Ovary (tissue), 9 donors: Measurements from ENCODE around the gene RHOJ. TPM values are rescaled to one million over a fixed set of nuclear protein-coding genes. Genes with fewer than 3 reads are reported as not detected.

Source experiments
- DNase-seq, 5 donors: peaks; one replicate each; pipeline ENCODE4 v3.0.0-alpha.2; 2019 to 2020
- H3K27ac ChIP-seq, 2 donors: fragments of 200-600 bp; one replicate each; pipeline versions ENCODE4 v1.5.1 to v1.8.0; 2019 to 2022
- H3K27me3 ChIP-seq: fragments of 200-600 bp; one replicate; pipeline ENCODE4 v1.8.0; 2022
- H3K36me3 ChIP-seq: fragments of 200-600 bp; sonication (generic); one replicate; pipeline ENCODE4 v1.5.1; 2019
- H3K4me1 ChIP-seq: one replicate; pipeline ENCODE4 v1.8.1; 2013; ENCODE audit warnings: mild to moderate bottlenecking, moderate library complexity; ENCODE audit not compliant: insufficient read depth
- H3K4me3 ChIP-seq: fragments of 200-600 bp; sonication (generic); one replicate; pipeline ENCODE4 v1.5.1; 2017
- H3K9me3 ChIP-seq, 2 donors: fragments of 200-600 bp in 1 of 2; sonication (generic) in 1 of 2; one replicate each; pipeline versions ENCODE4 v1.5.1 to v1.8.1; 2013 to 2019; ENCODE audit warnings: mild to moderate bottlenecking in 1 of 2, moderate library complexity in 1 of 2
- EP300 ChIP-seq: sonication (generic); formaldehyde crosslinking; IDR thresholded peaks from one replicate; pipeline ENCODE4 v1.6.1; 2017; ENCODE audit warnings: antibody characterized with exemption
- POLR2A ChIP-seq: fragments of 450-650 bp; IDR thresholded peaks from one replicate; pipeline ENCODE4 v1.6.1; 2017; ENCODE audit warnings: antibody characterized with exemption, mild to moderate bottlenecking, moderate library complexity
- WGBS, 3 donors: extraction: QIAGEN DNeasy Blood & Tissue Kit in 1 of 3; methylation state at CpG; one replicate each; pipeline versions ENCODE4 v1.1.5 to v1.1.7; 2013 to 2017; 5-methylcytosine and 5-hydroxymethylcytosine counted together
- intact Hi-C, 4 donors: fragments of 100-400 bp; cut with DNase I; formaldehyde crosslinking; loops; one replicate each; pipeline versions ENCODE4 v1.11.0 to v1.15.1; 2022 to 2023
- polyA plus RNA-seq, 2 donors: library from polyadenylated mRNA; stranded (reverse); fragments of 200-250 nt in 1 of 2; fragments of 350-450 nt in 1 of 2; fragmentation: Illumina TruSeq in 1 of 2; extraction: RNeasy Lipid Tissue Mini Kit (QIAGEN cat#74804) in 1 of 2; gene quantifications; one replicate each; pipeline ENCODE4 v1.2.3, GENCODE V29; 2013 to 2014
- total RNA-seq, 7 donors: library from RNA; depleted of rRNA in 2 of 7; stranded (reverse); fragments of >200 nt in 2 of 7; fragmentation: NEBNext Ultra II Directional in 3 of 7; extraction: Animal tissue kit (Norgen Biotek cat#: 25700) in 3 of 7; gene quantifications; one replicate each; pipeline versions ENCODE4 v1.1.0 to v1.2.4, GENCODE V29; 2016 to 2023
- TF ChIP-seq, protein P1 (sequence below), 3 donors: fragments of 450-650 bp in 2 of 3; fragments of 200-600 bp in 1 of 3; IDR thresholded peaks; one replicate each; pipeline versions ENCODE4 v1.5.1 to v1.8.0; 2016 to 2022; ENCODE audit warnings: antibody characterized with exemption in 3 of 3, mild to moderate bottlenecking in 1 of 3
- donor health status: DM: no; HTN: no; CAD: no; lungs with moderate emphysema.
- donor health status: DM: no; HTN: no; CAD: no.
- donor health status: Bipolar disorder and iron deficiency.
- donor health status: DM: yes; HTN: yes; CAD: no.
- donor health status: DM: no; HTN: no; CAD: no.
- donor health status: DM: yes; HTN: yes; CAD: no.

RHOJ gene
- total and polyA plus RNA-seq, 9 donors, result 4.9 to 32.9 (median 16.1) TPM

DNA sequence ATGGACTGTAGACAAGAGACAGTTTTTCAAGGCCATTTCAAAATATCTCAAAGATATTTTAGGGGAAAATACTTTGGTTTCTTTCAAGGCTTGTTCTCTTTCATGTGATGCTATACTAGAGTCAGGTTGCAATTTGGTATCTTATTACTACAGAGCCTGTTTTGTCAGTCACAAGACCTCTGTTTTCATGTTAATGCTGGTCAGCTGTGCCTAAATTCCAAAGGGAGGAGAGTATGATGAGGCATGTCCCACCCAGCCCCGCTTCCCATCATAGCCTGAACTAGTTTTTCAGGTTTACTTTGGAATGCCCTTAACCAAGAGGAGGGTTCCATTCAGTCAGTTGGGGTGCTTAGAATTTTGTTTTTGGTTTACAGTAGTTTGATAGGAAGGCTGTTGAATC is 61.9 kb downstream of the RHOJ start:
- intact Hi-C loops, result no loop called here
- no peak overlapping the region for H3K4me3 ChIP-seq
- H3K4me1 ChIP-seq, result peaks cover 1% of the 10 kb centered on the region
- no peaks in the 10 kb centered on the region for H3K27me3 ChIP-seq
- no peak for DNase-seq
- H3K36me3 ChIP-seq, result no peaks in the 10 kb centered on the region
- H3K27ac ChIP-seq, result no peak overlapping the region
- TF ChIP-seq, protein P1, sequence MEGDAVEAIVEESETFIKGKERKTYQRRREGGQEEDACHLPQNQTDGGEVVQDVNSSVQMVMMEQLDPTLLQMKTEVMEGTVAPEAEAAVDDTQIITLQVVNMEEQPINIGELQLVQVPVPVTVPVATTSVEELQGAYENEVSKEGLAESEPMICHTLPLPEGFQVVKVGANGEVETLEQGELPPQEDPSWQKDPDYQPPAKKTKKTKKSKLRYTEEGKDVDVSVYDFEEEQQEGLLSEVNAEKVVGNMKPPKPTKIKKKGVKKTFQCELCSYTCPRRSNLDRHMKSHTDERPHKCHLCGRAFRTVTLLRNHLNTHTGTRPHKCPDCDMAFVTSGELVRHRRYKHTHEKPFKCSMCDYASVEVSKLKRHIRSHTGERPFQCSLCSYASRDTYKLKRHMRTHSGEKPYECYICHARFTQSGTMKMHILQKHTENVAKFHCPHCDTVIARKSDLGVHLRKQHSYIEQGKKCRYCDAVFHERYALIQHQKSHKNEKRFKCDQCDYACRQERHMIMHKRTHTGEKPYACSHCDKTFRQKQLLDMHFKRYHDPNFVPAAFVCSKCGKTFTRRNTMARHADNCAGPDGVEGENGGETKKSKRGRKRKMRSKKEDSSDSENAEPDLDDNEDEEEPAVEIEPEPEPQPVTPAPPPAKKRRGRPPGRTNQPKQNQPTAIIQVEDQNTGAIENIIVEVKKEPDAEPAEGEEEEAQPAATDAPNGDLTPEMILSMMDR (IDR thresholded peaks at IDR 0.05), result no peak
- TF ChIP-seq EP300, result no peak
- TF ChIP-seq POLR2A, result no peak
- WGBS, 3 donors, result 69 to 85% (median 75%) methylated on average over 1 of the region's 1 CpG
- no peaks in the 10 kb centered on the region for H3K9me3 ChIP-seq

DNA sequence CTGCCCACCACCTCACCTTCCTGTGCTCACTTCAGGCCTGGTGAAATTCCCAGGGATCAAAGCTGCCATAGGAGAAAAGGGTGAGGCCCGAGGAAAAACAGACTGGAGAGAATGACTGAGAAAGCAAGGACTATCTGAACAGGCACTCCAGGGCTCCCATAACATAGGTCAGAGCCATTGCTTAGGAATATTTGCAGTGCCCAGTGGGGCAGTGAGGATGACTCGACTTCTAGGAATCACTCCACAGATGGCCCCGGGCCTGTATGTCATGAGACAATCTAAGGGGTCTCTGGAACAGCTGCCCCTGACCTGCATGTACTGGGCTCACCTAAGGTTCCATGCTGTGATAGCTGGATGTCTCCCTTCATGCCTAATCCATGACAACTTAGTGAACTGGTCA is 62.9 kb downstream of the RHOJ start:
- Histone ChIP-seq H3K4me3 (no peak overlapping the region), H3K4me1 (peaks cover 1% of the 10 kb centered on the region), H3K27ac (no peak overlapping the region), H3K9me3 (no peaks in the 10 kb centered on the region), H3K36me3 (no peaks in the 10 kb centered on the region), H3K27me3 (no peaks in the 10 kb centered on the region)
- WGBS, 3 donors, result 82 to 90% (median 87%) methylated on average over 2 to 3 of the region's 3 CpGs
- TF ChIP-seq, protein P1 (IDR thresholded peaks at IDR 0.05), result no peak
- intact Hi-C loops, result no loop called here
- DNase-seq, result no peak

DNA sequence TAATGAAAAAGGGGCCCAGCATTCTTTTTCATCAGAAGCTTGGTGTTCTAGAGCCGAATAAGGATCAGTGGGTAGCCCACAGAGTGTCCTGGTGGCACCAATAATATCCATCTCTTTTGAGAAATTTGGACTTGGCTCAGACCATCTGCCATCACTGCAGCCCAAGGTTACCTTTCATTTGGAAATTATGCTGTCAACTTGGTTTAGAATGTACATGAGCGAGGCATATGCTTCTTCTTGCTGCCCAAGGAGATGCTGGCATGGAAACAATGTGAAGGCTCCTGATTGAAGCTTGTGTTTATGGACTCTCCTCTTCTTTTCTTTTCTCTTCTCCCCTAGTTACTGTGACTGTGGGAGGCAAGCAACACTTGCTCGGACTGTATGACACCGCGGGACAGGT is 64.5 kb downstream of the RHOJ start:
- peaks cover 3% of the 10 kb centered on the region for H3K4me1 ChIP-seq
- no peaks in the 10 kb centered on the region for H3K27me3 ChIP-seq
- no peak for DNase-seq
- intact Hi-C loops, result no loop called here
- H3K4me3 ChIP-seq, result no peak overlapping the region
- TF ChIP-seq EP300, result no peak
- H3K9me3 ChIP-seq, result no peaks in the 10 kb centered on the region
- WGBS, 3 donors, result 95 to 96% (median 96%) methylated on average over 5 of the region's 5 CpGs
- H3K36me3 ChIP-seq, result no peaks in the 10 kb centered on the region
- H3K27ac ChIP-seq, result no peak overlapping the region

DNA sequence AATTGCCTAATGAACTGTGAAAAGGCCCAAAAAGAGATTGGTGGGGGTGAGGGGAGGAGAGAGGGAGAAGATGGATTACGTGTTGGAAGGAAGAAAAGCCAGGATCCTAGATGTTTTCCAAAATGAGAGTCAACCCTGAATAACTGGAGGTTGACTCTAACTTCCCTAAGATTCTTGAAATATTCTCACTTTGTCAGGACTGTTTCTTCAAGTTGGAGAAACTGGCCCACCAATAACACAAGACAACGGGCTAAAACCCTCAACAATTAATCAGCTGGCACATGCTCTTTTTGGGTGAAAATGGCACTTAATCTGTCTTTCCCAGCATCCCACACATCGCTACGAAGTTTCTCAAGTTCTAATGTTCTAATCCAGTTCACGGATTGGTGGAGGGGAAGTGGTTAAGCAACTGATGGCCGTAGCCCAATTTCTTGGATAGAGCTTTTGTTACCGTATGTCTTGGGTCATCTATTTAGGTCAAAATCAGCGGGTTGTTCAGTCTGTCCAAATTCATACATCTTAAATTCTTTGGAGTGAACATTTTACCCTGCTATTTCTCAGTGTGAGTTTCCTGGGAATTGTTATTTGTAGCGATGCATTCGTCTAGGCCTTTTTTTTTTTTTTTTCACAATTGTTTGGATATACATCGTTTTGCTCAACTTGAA is 65.5 kb downstream of the RHOJ start:
- no peaks in the 10 kb centered on the region for H3K36me3 ChIP-seq
- 86 to 89% (median 89%) methylated on average over 11 of the region's 11 CpGs for WGBS, 3 donors
- intact Hi-C loops, result loop anchor here in 2 of 4 donors (5.0 to 10.0 kb wide), 2 partner anchors 87 to 95 kb away; no protein-coding TSS in a partner anchor

DNA sequence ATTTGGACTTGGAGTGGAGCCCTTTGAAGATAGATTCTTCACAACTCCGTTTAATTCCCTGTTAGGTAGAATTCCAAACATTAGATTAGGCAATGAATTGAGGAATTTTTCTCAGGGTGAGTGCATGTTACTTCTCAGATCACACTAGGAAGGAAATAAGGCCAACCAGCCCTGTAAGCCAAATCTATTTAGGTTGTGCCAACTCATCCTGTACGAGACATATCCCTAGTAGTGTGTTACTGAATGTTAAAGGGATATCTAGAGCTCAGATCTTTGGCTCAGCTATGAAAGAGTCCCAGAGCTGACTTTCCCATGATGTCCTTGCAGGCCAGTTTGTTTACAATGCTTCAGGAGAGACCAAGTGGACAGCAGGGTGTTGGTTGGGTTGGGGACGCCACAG is 68.9 kb downstream of the RHOJ start:
- no peak for DNase-seq
- H3K27me3 ChIP-seq, result no peaks in the 10 kb centered on the region
- no peaks in the 10 kb centered on the region for H3K9me3 ChIP-seq
- no peak for TF ChIP-seq EP300
- no peak for TF ChIP-seq POLR2A
- TF ChIP-seq, protein P1 (IDR thresholded peaks at IDR 0.05), result no peak
- 54 to 64% (median 58%) methylated on average over 3 of the region's 3 CpGs for WGBS, 3 donors
- no peak overlapping the region for H3K4me3 ChIP-seq
- H3K36me3 ChIP-seq, result no peaks in the 10 kb centered on the region
- no peak overlapping the region for H3K27ac ChIP-seq
- intact Hi-C loops, result loop anchor here in 2 of 4 donors (5.0 to 10.0 kb wide), 2 partner anchors 91 to 98 kb away; no protein-coding TSS in a partner anchor
- peaks cover 9% of the 10 kb centered on the region for H3K4me1 ChIP-seq

More for the DNA sequence above, 65.5 kb downstream of the RHOJ start:
- Histone ChIP-seq H3K4me1 (peaks cover 9% of the 10 kb centered on the region), H3K9me3 (no peaks in the 10 kb centered on the region), H3K4me3 (no peak overlapping the region), H3K27me3 (no peaks in the 10 kb centered on the region), H3K27ac (no peak overlapping the region)
- no peak for TF ChIP-seq EP300
- no peak for TF ChIP-seq POLR2A
- TF ChIP-seq, protein P1 (IDR thresholded peaks at IDR 0.05), result no peak
- no peak for DNase-seq
